Hepatic stellate cell (primary cell): ENCODE data around the gene LRRFIP2.
"Not testable (repeated sequence)": the region's sequence is repeated elsewhere in the genome, so short reads cannot be mapped to it uniquely, and the experiment has no call there.

Experiments used
- DNase-seq: peaks from one replicate; pipeline ENCODE4 v3.0.0; 2011; ENCODE audit warnings: low spot score

LRRFIP2 gene

DNA sequence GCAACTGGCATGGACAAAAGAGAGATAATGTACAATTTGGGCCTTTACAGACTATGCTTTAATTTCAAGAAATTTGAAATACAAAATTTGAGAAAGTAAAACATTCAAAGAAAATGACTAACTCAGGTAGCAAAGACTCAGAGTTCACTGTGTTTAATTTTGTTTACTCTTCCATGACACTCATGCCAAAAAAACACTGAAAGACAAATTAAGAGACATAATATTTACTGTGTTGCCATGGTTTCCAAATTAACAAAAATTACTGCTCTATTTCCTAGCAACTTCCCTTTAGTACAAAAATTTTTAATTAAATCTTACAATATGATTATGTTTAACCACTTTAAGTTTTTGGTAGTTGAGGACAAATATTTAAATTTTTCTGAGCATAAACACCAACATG is 29.6 kb downstream of the LRRFIP2 start:
- DNase-seq = no peak

DNA sequence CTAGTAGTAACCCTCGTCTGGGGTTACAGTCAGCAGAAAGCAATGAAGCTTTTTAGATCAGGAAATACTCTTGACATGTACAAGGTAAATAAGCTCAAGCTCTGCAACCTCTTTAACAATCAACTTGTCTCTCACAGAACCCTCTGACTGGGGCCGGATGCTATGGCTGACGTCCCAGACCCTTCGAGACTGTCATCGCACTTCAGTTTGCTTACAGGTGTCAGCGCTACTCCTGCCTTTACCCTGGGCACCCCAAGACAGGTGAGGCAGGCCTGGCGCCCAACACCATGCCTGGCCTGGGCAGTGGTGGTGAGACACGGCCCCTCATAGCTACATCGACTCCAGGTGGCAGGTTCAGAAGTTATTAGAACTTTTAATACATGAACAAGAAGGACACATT is 30.6 kb downstream of the LRRFIP2 start:
- no peak for DNase-seq

DNA sequence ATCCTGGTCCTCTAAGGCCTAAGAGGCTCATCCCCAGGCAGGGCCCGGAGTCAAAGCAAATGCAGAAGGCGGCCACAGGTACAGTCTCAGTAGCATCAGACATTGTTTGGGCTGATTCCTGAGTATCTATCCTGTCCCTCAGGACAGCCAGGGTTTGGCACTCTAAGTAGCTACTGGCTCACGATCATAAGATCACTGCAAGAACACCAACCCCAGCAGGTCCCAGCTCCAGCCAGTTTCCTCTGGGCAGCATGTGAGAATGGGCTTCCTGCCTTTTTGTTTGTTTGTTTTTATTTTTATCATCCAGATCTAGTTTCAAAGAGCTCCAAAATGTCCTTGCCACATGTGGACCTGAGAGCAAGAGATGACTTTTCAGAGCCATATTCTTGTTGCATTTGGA is 32.7 kb downstream of the LRRFIP2 start:
- DNase-seq = no peak

DNA sequence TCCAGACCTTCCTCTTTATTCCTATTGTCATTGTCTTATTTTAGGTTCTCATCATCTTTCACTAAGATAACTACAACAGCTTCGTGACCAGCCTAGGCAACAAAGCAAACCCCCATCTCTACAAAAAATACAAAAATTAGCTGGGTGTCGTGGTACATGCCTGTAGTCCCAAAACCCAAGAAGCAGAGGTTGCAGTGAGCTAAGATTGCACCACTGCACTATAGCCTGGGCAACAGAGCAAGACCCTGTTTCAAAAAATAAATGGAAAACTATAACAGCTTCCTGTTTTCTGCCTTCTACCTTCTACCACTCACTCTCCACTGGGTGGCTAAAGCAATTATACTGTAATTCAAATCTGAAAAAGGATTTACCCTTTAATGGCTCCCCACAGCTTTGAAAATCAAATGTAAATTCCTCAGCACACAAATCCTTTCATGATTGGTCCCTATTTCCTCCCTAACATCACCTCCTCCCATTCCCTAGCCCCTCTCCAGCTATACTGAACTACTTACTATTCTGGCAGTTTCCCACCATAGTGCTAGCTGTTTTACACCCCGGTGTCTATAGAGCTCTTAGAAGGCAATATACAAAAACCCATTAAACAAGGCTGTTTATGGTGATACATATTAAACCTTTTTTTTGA is 33.4 kb downstream of the LRRFIP2 start:
- DNase-seq = no peak

DNA sequence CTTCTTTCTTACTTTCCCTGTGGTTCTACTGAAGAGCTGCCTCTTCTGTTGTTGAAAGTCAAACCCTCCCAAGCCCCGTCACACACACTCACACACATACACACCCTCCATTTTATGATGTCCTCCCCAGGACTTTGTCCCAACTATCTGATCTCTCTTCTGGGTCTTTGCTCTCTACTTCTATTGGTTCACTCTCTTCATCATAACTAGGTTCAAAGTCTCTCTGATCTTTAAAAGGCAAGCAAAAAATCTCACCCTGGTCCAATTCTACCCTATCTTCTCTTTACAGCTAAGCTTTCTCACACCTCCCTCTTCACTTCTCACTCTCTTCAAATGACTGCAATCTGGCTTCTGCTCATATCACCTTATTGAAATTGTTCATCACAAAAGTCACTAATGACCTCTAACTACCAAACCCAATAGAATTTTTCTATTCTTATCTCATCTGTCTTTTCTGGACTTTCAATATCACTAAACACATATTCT is 34.8 kb downstream of the LRRFIP2 start:
- DNase-seq = no peak

DNA sequence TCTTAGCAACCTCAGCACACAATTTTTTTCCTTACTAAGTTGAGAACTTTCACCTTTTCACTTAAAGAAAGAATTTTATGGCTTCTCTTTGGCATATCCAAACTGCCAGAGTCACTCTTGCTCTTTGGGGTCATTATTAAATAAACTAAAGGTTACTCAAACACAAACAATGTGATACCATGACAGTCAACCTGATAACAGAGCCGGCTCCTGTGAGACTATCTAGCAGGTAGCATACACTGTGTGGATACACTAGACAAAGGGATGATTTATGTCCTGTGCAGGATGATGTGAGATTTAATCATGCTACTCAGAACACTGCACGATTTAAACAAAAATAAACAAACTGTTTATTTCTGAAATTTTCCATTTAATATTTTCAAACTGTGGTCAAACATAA is 35.6 kb downstream of the LRRFIP2 start:
- DNase-seq = no peak

DNA sequence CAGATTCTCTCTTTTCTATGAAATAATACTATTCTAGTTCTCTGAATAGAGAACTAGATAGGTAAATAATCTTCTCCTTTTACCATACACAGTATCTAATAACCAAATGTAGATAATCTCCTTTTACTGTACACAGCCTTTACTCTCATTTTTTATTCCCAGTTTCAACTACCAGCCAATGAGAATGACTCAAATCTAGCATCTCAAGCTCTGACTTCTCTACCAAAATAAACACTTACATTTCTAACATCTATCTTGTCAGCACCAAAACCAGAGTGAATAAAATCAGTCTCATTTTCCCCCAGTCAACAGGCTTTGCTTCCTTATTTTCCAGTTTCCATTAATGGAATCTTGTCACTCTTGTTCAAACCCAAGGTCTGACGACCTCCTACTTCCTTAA is 36.9 kb downstream of the LRRFIP2 start:
- peak; percentile 16 for DNase-seq

DNA sequence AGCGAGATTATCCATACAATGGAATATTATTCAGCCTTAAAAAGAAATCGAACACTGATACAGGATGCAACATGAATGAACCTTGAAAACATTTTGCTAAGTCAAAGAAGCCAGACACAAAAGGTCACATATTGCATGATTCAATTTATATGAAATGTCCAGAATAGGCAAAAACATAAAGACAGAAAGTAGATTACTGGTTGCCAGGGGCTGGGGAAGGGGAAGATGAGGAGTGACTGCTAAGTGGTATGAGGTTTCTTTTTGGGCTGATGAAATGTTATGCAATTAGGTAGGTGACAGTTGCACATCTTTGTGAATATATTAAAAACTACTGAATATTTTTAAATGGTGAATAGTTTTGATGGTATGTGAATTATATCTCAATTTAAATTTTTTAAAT is 38.3 kb downstream of the LRRFIP2 start:
- DNase-seq = no peak

DNA sequence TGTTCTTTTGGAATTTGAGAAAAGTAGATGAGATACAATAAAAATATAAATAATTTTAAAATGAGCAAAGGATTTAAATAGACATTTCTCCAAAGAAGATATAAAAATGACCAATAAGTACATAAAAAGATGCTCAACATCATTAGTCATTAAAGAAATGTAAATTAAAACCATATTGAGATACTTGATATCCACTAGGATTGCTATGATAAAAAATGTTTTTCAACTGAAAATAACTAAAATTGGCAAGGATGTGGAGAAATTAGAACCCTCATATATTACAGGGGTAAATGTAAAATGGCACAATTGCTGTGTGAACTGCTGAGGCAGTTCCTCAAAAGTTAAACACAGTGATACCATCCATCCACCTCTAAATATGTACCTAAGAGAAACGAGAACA is 38.8 kb downstream of the LRRFIP2 start:
- DNase-seq = no peak

DNA sequence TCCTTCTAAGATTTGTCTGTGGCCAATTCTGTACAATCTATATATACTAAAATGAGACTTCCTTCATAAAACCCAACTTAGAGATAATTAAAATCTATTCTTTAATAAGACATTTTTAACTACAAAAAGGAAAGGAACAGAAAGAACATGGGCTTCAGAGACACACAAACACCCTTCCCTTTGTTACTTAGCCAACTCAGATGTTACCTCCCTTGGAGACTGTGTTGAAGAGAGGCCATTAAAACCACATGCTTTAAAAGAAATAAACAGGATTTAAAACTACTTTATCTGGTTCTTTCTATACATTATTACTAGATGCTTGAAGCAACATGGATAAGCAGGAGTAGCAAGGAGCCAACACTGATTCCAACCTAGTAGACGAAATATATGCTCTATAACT is 42.0 kb downstream of the LRRFIP2 start:
- no peak for DNase-seq

DNA sequence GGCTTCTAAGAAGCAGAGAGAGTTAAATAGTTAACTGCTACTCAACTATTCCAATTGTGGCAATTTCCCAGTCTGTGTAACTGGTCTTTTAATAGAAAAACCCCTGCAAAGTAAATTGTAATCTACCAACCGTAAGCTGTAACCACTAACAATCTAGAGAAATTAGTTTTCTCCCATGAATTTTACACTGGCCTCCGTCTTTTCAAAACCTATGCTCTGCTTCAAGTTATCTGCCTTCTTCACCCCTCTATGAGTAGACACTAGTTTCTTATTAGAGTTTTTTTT is 42.6 kb downstream of the LRRFIP2 start:
- no peak for DNase-seq

DNA sequence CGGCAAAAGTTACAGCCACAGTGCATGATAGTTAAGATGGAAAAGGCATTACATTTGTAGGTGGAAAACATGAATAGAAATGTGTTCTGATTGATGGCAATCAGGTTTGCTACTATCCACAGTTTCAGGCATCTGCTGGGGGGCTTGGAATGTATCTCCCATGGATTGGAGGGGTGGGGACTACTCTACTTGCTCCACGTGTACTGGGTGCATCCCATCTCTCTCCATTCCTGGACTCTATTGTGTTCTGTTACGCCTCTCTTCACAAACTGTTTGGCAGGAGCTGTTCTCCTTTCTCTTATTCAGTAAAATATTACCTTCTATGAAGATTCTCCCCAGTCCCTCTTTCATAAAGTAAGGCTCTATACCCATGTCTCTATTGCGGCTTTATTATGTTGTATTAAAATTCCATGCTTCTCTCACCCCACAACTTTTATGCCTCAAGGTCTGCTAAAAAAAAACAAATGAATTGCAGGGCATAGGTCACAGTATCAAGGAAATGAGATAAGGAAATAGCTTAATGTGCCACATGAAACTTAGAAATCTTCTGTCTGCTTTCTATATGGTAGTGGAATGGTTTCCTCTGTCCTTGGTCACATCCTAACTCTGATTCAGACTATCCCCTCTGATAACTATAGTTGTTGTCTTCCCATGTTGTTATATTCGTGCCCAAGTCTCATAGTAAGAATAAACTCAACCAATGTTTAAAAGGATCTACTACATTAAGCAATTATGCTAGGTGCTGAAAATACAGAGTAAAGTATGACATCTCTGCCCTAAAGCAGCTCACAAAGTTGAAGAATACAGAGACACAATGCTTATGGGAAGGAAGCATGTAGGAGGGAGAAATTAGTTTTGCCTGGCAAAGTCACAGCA is 43.2 kb downstream of the LRRFIP2 start:
- DNase-seq = no peak

DNA sequence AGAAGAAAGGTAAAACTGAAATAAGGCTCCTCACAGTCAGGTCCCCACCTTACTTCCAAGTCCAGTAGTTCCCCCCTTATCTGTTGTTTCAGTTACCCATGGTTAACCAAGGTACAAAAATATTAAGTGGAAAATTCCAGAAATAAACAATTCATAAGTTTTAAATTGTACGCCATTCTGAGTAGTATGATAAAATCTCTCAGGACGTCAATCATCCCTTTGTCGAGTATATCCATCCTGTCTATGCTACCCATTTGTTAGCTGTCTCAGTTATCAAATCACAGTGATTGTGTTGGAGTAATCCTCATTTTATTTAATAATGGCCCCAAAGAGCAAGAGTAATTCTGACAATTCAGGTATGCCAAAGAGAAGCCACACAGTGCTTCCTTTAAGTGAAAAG is 43.9 kb downstream of the LRRFIP2 start:
- DNase-seq = no peak

DNA sequence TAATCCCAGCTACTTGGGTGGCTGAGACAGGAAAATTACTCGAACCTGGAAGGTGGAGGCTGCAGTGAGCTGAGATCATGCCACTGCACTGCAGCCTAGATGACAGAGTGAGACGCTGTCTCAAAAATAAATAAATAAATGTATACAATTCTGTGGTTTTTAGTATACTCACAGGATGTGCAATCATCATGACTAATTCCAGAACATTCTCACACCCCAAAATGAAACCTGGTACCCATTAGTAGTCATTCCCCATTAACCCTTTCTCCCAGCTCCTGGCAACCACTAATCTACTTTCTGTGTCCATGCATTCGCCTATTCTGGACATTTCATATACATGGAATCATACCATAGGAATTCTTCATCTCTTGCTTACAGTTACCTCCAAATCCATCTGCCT is 44.5 kb downstream of the LRRFIP2 start:
- DNase-seq = no peak

DNA sequence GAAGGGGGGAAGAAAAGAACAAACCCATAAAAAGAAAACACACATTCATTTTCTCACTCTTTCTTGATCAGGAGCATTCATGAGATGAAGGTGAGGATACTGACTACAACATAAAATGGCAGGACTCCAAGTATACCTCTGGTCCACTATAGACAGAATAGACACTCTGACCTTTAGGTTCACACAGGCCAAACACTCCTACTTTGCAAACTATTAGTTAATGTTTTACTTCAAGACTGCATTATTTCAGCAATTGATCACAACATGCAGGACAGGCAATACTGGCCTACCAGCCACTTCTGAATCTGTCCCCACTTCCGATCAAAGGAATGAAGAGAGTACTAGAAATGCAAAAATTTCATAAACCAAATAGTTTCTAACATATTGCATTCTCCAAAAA is 47.0 kb downstream of the LRRFIP2 start:
- no peak for DNase-seq

DNA sequence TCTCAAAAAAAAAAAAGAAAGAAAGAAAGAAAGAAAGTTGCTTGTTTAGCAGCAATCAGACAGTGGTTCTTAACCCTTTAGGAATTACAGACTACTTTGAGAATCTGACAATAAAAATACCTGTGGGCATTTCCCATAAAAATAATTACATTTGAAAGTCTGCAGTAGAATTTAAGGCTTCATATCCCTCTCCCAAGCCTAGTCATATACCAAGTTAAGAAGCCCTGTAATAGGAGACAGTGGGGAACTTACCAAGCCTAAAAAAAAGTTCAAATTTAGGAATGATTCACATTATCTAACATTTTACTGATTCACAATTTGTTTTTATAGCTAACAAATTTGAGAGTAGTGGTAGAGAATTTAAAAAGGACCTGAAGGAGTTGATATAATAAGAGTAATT is 47.5 kb downstream of the LRRFIP2 start:
- no peak for DNase-seq

DNA sequence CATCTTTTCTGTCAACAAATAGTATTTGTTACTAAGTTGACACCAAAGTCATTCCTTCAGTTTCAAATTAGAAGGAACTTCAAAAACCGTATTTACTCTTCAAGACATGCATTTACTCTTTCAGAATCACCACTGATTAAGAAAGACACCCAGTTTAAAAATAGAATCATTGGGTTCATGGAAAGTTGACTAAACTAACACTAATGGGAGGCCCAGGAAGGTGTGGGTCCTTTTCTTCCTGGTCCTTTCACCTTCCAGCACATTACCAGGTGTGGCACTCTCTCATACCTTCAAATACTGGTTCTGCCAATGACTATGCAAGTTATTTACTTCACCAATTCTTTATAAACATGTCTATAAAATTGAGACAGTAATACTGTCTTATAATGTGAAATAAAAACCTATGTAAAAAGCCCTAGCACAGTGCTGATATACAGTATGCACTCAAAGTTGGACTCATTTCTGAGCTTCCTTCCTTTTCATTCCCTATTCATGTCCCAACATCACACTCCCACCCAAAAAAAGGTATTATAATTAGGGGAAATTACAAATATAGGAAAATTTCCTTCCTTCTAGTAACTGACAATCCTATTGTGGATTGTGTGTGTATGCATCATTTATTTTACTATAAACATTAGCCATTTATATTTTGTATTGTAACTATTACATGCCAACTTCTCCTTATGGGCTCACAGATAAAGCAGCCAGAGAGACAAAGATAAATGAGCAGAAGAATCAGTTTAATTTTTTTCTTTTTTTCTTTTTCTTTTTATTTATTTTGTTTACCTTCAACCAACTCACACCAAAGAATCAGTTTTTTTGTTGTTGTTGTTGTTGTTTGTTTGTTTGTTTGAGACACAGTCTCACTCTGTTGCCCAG is 48.9 kb downstream of the LRRFIP2 start:
- DNase-seq = no peak

DNA sequence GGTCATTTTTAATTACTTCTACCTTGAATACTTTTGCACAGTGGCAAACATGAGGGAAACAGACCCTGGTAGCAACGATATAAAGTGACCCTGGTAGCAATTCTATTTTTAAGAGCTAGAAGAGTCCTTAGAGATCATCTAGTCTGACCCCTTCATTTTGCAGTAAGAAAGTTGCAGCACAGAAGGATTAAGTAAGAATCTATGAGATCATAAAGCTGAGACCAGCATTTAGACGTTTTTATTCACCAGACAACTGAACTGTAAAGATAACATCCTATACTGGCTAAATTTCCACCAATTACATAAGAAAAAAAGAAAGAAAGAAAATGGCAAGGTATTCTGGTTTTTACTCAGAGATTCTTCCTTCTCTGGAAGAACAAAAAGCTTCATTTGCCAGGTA is 49.9 kb downstream of the LRRFIP2 start:
- DNase-seq = no peak

DNA sequence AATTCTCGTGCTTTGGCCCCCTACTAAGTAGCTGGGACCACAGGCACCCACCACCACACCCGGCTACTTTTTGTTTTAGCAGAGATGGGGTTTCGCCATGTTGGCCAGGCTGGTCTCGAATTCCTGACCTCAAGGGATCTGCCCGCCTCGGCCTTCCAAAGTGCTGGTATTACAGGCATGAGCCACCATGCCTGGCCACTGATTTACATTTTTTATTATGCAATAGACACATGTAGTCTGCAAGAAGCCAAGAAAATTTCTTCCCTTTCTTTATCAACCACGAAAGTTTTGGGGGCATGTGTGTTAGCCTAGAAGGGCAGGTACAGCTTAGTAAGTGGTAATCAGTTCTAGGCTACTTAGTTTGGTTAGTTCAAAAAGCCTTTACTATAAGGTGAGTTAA is 51.1 kb downstream of the LRRFIP2 start:
- no peak for DNase-seq

DNA sequence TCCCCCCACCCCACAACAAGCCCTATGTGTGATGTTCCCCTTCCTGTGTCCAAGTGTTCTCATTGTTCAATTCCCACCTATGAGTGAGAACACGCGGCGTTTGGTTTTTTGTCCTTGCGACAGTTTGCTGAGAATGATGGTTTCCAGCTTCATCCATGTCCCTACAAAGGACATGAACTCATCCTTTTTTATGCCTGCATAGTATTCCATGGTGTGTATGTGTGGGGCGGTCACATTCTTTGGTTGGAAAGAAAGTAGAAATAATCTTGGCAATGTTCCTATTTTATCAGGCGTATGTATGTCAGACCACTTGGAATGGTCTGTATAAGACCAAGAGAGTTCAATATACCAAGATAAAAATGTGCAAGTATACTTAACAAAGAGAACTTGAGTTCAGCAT is 52.3 kb downstream of the LRRFIP2 start:
- not testable (repeated sequence) for DNase-seq

DNA sequence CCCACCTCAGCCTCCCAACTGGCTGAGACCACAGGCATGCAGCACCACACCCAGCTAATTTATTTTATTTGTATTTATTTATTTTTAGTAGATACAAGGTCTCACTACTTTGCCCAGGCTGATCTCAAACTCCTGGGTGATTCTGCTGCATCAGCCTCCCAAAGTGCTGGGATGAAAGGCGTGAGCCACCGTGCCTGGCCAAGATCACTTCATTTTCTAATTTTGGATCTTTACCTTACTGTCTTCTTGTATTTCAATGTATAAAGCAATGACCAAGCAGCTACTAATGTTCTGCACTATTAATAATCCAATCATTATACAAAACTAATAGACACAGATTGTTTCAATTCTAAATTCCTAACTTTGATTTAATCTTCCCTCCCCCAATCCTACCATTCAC is 56.2 kb downstream of the LRRFIP2 start:
- no peak for DNase-seq

DNA sequence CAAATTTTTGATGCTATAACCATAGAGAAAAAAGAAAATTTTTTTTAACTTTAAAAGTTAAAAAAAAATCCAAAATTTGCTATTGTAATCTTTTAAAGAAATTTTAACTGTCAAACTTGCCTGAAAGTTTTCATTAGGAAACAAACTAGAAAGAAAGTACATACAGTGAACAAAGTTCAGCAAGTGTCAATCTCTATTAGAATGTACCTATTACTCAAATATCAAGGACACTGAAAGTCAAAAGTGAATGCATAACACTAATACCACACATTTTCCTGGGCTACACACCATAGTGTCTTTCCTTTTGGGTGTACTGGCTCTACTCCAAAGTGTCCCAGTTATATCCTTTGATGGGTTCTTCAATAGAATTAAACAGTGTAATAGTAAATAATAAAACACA is 56.8 kb downstream of the LRRFIP2 start:
- no peak for DNase-seq

DNA sequence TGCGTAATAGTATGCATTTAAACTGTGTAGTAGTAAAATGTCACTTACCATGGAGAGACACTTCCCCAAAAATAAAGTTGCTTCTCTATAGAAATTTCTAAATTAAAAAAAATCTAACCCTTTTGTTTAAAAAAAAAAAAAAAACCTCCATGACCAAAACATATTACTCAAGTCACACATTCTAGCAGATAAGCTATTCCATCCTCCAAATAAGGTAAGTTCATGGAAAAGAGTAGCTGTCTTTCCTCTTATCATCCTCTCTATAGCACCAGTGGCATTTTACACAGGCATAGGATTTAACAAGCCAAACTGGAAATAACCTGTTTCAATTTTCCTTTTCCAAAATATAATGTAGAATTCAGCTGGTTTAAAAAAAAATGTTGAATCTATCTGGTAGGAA is 57.4 kb downstream of the LRRFIP2 start:
- DNase-seq = no peak
